ENCODE results near the gene ODC1.

GRCh38 chr2:10406016-10406415 is 42.1 kb downstream of the ODC1 start:
- TF ChIP-seq EZH2 (IDR thresholded peaks at IDR 0.05; ENCODE audit: low read length, missing control alignments), result no peak
- no peak for TF ChIP-seq CTCF (conservative IDR thresholded peaks at IDR 0.05 in 1 of 2, IDR thresholded peaks at IDR 0.05 in 1 of 2; ENCODE audit: low read depth in 1 of 2, low read length in 2 of 2)

All from fibroblast of lung (primary cell).